NB4 (cell line): Measurements from ENCODE around the gene TADA3.

Experiments used
- CTCF ChIP-seq: IDR thresholded peaks from one replicate; pipeline ENCODE4 v1.5.1; 2012; ENCODE audit warnings: low read depth, low read length
- POLR2A ChIP-seq: IDR thresholded peaks from 2 replicates; pipeline ENCODE4 v1.6.1; 2011; ENCODE audit warnings: mild to moderate bottlenecking; ENCODE audit not compliant: insufficient read length; ENCODE audit errors: extremely low read depth
- TF ChIP-seq, protein P1 (sequence below): IDR thresholded peaks from 2 replicates; pipeline ENCODE4 v1.6.1; 2011; ENCODE audit warnings: low read depth, low read length

DNA sequence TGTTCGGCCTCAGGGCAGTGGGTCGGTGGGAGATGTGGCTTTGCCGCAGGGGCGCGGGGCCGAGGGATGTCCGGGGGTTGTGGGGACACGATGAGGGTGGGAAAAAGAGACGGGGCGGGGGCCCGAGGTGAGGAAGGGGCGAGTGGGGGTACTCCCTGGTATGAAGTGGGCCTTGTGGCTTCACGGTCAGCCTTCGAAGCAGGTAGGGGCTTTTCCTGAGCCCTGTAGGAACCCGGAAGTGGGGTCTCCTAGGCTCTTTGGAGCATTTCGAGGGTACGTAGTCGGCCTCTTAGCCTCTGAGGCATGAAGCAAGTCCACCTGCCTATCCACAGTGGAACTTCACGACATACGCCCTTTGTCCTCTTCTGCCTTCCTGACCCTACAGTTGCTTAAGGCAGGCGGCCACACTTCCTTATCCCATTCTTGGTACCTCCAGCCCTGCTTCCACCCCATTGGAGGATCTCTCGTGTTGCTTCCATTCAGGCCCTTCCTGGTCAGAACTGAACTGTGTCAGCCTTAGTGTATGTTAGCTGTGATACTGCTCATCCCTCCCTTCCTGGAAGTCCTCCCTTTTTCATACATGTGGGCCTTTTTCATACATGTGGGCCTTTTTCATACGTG, 998 bp upstream of the TADA3 start:
- no peak for TF ChIP-seq CTCF
- TF ChIP-seq, protein P1, sequence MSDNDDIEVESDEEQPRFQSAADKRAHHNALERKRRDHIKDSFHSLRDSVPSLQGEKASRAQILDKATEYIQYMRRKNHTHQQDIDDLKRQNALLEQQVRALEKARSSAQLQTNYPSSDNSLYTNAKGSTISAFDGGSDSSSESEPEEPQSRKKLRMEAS = no peak
- TF ChIP-seq POLR2A = no peak
